Lower leg skin (tissue), 4 donors: ENCODE data around the gene PTCD3. TPM values are rescaled to one million over a fixed set of nuclear protein-coding genes. Genes with fewer than 3 reads are reported as not detected.

Source experiments
- DNase-seq, 2 donors: peaks; one replicate each; pipeline ENCODE4 v3.0.0-alpha.2; 2019; ENCODE audit warnings: low spot score in 2 of 2
- H3K4me3 ChIP-seq: fragments of 200-600 bp; sonication (generic); 2 replicates; pipeline ENCODE4 v1.5.1; 2017; ENCODE audit warnings: mild to moderate bottlenecking, low read depth; ENCODE audit not compliant: poor library complexity, severe bottlenecking
- CTCF ChIP-seq, 3 donors: fragments of 450-650 bp; IDR thresholded peaks; one replicate each; pipeline ENCODE4 v1.5.1; 2016; ENCODE audit warnings: antibody characterized with exemption in 3 of 3, mild to moderate bottlenecking in 3 of 3, moderate library complexity in 2 of 3
- POLR2A ChIP-seq, 2 donors: fragments of 450-650 bp; IDR thresholded peaks; one replicate each; pipeline ENCODE4 v1.6.1; 2016 to 2017; ENCODE audit warnings: antibody characterized with exemption in 2 of 2, mild to moderate bottlenecking in 1 of 2, moderate library complexity in 1 of 2
- WGBS, 2 donors: methylation state at CpG; one replicate each; pipeline ENCODE4 v1.1.5; 2018; 5-methylcytosine and 5-hydroxymethylcytosine counted together
- intact Hi-C: fragments of 100-400 bp; cut with DNase I; formaldehyde crosslinking; loops from one replicate; pipeline ENCODE4 v1.15.0; 2023; ENCODE audit warnings: low total_unique reads
- total RNA-seq, 4 donors: library from RNA; depleted of rRNA; stranded (reverse); fragments of >200 nt; gene quantifications; one replicate each; pipeline ENCODE4 v1.1.0, GENCODE V29; 2016

Gene PTCD3
- total RNA-seq, 4 donors from 2014 or later: 35.5 to 98.7 (median 48.5) TPM

GRCh38 chr2:86134709-86135108 is 28.7 kb downstream of the PTCD3 start:
- intact Hi-C loops: no loop called here
- WGBS, 2 donors: 91 to 96% methylated on average over 4 of the region's 4 CpGs
- TF ChIP-seq POLR2A (IDR thresholded peaks at IDR 0.05): no peak
- TF ChIP-seq CTCF (IDR thresholded peaks at IDR 0.05): no peak
- H3K4me3 ChIP-seq: no peak overlapping the region
- no peak for DNase-seq

GRCh38 chr2:86135653-86136052 is 29.6 kb downstream of the PTCD3 start:
- 67 to 81% methylated on average over 5 of the region's 5 CpGs for WGBS, 2 donors
- TF ChIP-seq CTCF (IDR thresholded peaks at IDR 0.05) (no peak), POLR2A (IDR thresholded peaks at IDR 0.05) (no peak)
- H3K4me3 ChIP-seq: no peak overlapping the region
- intact Hi-C loops: no loop called here
- DNase-seq: no peak

GRCh38 chr2:86136141-86136540 is 30.1 kb downstream of the PTCD3 start:
- intact Hi-C loops: no loop called here
- no peak for DNase-seq
- TF ChIP-seq CTCF (IDR thresholded peaks at IDR 0.05) (no peak), POLR2A (IDR thresholded peaks at IDR 0.05) (no peak)
- no peak overlapping the region for H3K4me3 ChIP-seq
- 79 to 91% methylated on average over 2 of the region's 2 CpGs for WGBS, 2 donors

- 94 to 98% methylated on average over 7 of the region's 7 CpGs for WGBS, 2 donors
- TF ChIP-seq CTCF (IDR thresholded peaks at IDR 0.05) (no peak), POLR2A (IDR thresholded peaks at IDR 0.05) (no peak)
Measured at GRCh38 chr2:86138736-86139625, 32.9 kb downstream of the PTCD3 start.

GRCh38 chr2:86139981-86140380 is 33.9 kb downstream of the PTCD3 start:
- TF ChIP-seq POLR2A (IDR thresholded peaks at IDR 0.05) (no peak), CTCF (IDR thresholded peaks at IDR 0.05) (no peak)
- intact Hi-C loops: no loop called here
- WGBS, 2 donors: 83 to 88% methylated on average over 4 of the region's 4 CpGs
- no peak for DNase-seq
- H3K4me3 ChIP-seq: no peak overlapping the region

More at GRCh38 chr2:86138736-86139625, 32.9 kb downstream of the PTCD3 start:
- intact Hi-C loops: no loop called here
- H3K4me3 ChIP-seq: no peak overlapping the region
- no peak for DNase-seq
